ENCODE data around the gene DNAJC7. TPM values are rescaled to one million over a fixed set of nuclear protein-coding genes. Genes with fewer than 3 reads are reported as not detected.

DNAJC7 gene
- total RNA-seq, 1 experiment from 2014 or later = 94.6 TPM

GRCh38 chr17:42027590-42027889, 10.3 kb upstream of the DNAJC7 start:
- no peaks in the 10 kb centered on the region for H3K9me3 ChIP-seq (ENCODE audit: low read depth, low read length, poor library complexity, severe bottlenecking)
- no TSS peak for BruUV-seq (replicated peaks)
- no peak overlapping the region for H3K4me3 ChIP-seq (ENCODE audit: low read depth, low read length, poor library complexity, severe bottlenecking)
- ChIA-PET POLR2A (ENCODE audit: low non-redundant PET) (no interaction called here), CTCF (no interaction called here)
- intact Hi-C loops (cut with micrococcal nuclease; ENCODE audit: unreplicated experiment) = no loop called here
- DNase-seq (ENCODE audit: low spot score) = no peak
- no peaks in the 10 kb centered on the region for H3K36me3 ChIP-seq (ENCODE audit: insufficient read depth, low read length, poor library complexity, severe bottlenecking)
- no peaks in the 10 kb centered on the region for H3K27me3 ChIP-seq (replicated peaks; ENCODE audit: insufficient read depth, low read depth, low read length, poor library complexity)
- H3K4me1 ChIP-seq (ENCODE audit: insufficient read depth, low read length, poor library complexity, severe bottlenecking) = no peaks in the 10 kb centered on the region
- no peak overlapping the region for H3K27ac ChIP-seq (ENCODE audit: low read depth, low read length, poor library complexity, severe bottlenecking)
- TF ChIP-seq EZH2 (IDR thresholded peaks at IDR 0.05; ENCODE audit: borderline replicate concordance, low read depth, low read length, poor library complexity, severe bottlenecking) = no peak
- TF ChIP-seq CTCF (conservative IDR thresholded peaks at IDR 0.05; ENCODE audit: low read depth, low read length) = no peak

- Histone ChIP-seq H3K36me3 (ENCODE audit: insufficient read depth, low read length, poor library complexity, severe bottlenecking) (no peaks in the 10 kb centered on the region), H3K27ac (ENCODE audit: low read depth, low read length, poor library complexity, severe bottlenecking) (no peak overlapping the region), H3K4me3 (ENCODE audit: low read depth, low read length, poor library complexity, severe bottlenecking) (no peak overlapping the region), H3K9me3 (ENCODE audit: low read depth, low read length, poor library complexity, severe bottlenecking) (no peaks in the 10 kb centered on the region), H3K27me3 (replicated peaks; ENCODE audit: insufficient read depth, low read depth, low read length, poor library complexity) (no peaks in the 10 kb centered on the region), H3K4me1 (ENCODE audit: insufficient read depth, low read length, poor library complexity, severe bottlenecking) (no peaks in the 10 kb centered on the region)
- POLR2A ChIA-PET (ENCODE audit: low non-redundant PET) = no interaction called here
- TF ChIP-seq EZH2 (IDR thresholded peaks at IDR 0.05; ENCODE audit: borderline replicate concordance, low read depth, low read length, poor library complexity, severe bottlenecking) (no peak), CTCF (conservative IDR thresholded peaks at IDR 0.05; ENCODE audit: low read depth, low read length) (no peak)
- BruUV-seq (replicated peaks) = no TSS peak
- CTCF ChIA-PET = no interaction called here
- intact Hi-C loops (cut with micrococcal nuclease; ENCODE audit: unreplicated experiment) = no loop called here
- DNase-seq (ENCODE audit: low spot score) = no peak
Measured at GRCh38 chr17:42026857-42027589, 9.8 kb upstream of the DNAJC7 start.

GRCh38 chr17:42025936-42026335, 8.7 kb upstream of the DNAJC7 start:
- no peak overlapping the region for H3K27ac ChIP-seq (ENCODE audit: low read depth, low read length, poor library complexity, severe bottlenecking)
- H3K9me3 ChIP-seq (ENCODE audit: low read depth, low read length, poor library complexity, severe bottlenecking) = no peaks in the 10 kb centered on the region
- no peaks in the 10 kb centered on the region for H3K36me3 ChIP-seq (ENCODE audit: insufficient read depth, low read length, poor library complexity, severe bottlenecking)
- no peaks in the 10 kb centered on the region for H3K27me3 ChIP-seq (replicated peaks; ENCODE audit: insufficient read depth, low read depth, low read length, poor library complexity)
- DNase-seq (ENCODE audit: low spot score) = no peak
- no peak overlapping the region for H3K4me3 ChIP-seq (ENCODE audit: low read depth, low read length, poor library complexity, severe bottlenecking)
- ChIA-PET CTCF (no interaction called here), POLR2A (ENCODE audit: low non-redundant PET) (no interaction called here)
- H3K4me1 ChIP-seq (ENCODE audit: insufficient read depth, low read length, poor library complexity, severe bottlenecking) = no peaks in the 10 kb centered on the region
- TF ChIP-seq CTCF (conservative IDR thresholded peaks at IDR 0.05; ENCODE audit: low read depth, low read length) (no peak), EZH2 (IDR thresholded peaks at IDR 0.05; ENCODE audit: borderline replicate concordance, low read depth, low read length, poor library complexity, severe bottlenecking) (no peak)
- no TSS peak for BruUV-seq (replicated peaks)
- intact Hi-C loops (cut with micrococcal nuclease; ENCODE audit: unreplicated experiment) = loop anchor here (1.0 to 2.0 kb wide), 2 partner anchors 75 to 91 kb away; no protein-coding TSS in a partner anchor

All from A673 (cell line).